Spleen (tissue), 11 donors: Measurements from ENCODE around the gene OR1F1. TPM values are rescaled to one million over a fixed set of nuclear protein-coding genes. Genes with fewer than 3 reads are reported as not detected.
"Not testable (repeated sequence)": the region's sequence is repeated elsewhere in the genome, so short reads cannot be mapped to it uniquely, and the experiment has no call there.

Experiments used
- DNase-seq: peaks from one replicate; pipeline ENCODE4 v3.0.0-alpha.2; 2020
- H3K27ac ChIP-seq, 8 donors: fragments of 200-600 bp; sonication (generic) in 7 of 8; 1 replicate in 4 of 8; 2 replicates in 4 of 8; pipeline versions ENCODE4 v1.5.0 to v1.8.0; 2016 to 2021; ENCODE audit warnings: inconsistent platforms in 4 of 8, mild to moderate bottlenecking in 4 of 8, moderate library complexity in 1 of 8
- H3K27me3 ChIP-seq, 7 donors: fragments of 200-600 bp; sonication (generic) in 6 of 7; replicated peaks in 1 of 7; 1 replicate in 4 of 7; 2 replicates in 3 of 7; pipeline versions ENCODE4 v1.5.0 to v1.8.0; 2016 to 2021; ENCODE audit warnings: inconsistent platforms in 3 of 7, mild to moderate bottlenecking in 1 of 7
- H3K36me3 ChIP-seq, 6 donors: fragments of 200-600 bp; sonication (generic) in 5 of 6; 1 replicate in 4 of 6; 2 replicates in 2 of 6; pipeline versions ENCODE4 v1.5.0 to v1.8.0; 2016 to 2021; ENCODE audit warnings: inconsistent platforms in 2 of 6
- H3K4me1 ChIP-seq, 6 donors: fragments of 200-600 bp; sonication (generic) in 5 of 6; 1 replicate in 3 of 6; 2 replicates in 3 of 6; pipeline versions ENCODE4 v1.5.0 to v1.8.0; 2016 to 2021; ENCODE audit warnings: inconsistent platforms in 3 of 6
- H3K4me3 ChIP-seq, 8 donors: fragments of 200-600 bp; sonication (generic) in 7 of 8; 1 replicate in 4 of 8; 2 replicates in 4 of 8; pipeline versions ENCODE4 v1.5.0 to v1.8.0; 2016 to 2021; ENCODE audit warnings: inconsistent platforms in 4 of 8, mild to moderate bottlenecking in 4 of 8, moderate library complexity in 2 of 8
- H3K9me3 ChIP-seq, 8 donors: fragments of 200-600 bp; sonication (generic) in 7 of 8; 1 replicate in 4 of 8; 2 replicates in 4 of 8; pipeline versions ENCODE4 v1.5.0 to v1.8.0; 2016 to 2021; ENCODE audit warnings: inconsistent platforms in 4 of 8
- CTCF ChIP-seq, 11 experiments: fragments of 200-600 bp in 7 of 11; fragments of 450-650 bp in 4 of 11; sonication (generic) in 4 of 11; IDR thresholded peaks in 8 of 11; conservative IDR thresholded peaks in 3 of 11; 1 replicate in 7 of 11; 2 replicates in 4 of 11; pipeline versions ENCODE4 v1.4.0 to v1.8.0; 2016 to 2021; ENCODE audit warnings: antibody characterized with exemption in 11 of 11, inconsistent platforms in 4 of 11, mild to moderate bottlenecking in 1 of 11
- POLR2A ChIP-seq, 3 donors: fragments of 450-650 bp; IDR thresholded peaks; one replicate each; pipeline ENCODE4 v1.5.1; 2017; ENCODE audit warnings: antibody characterized with exemption in 3 of 3, mild to moderate bottlenecking in 1 of 3
- POLR2AphosphoS5 ChIP-seq, 3 donors: sonication (generic); formaldehyde crosslinking; IDR thresholded peaks; one replicate each; pipeline ENCODE4 v1.5.1; 2017; ENCODE audit warnings: antibody characterized with exemption in 3 of 3
- WGBS, 5 donors: extraction: QIAGEN DNeasy Blood & Tissue Kit in 3 of 5; methylation state at CpG; one replicate each; pipeline versions ENCODE4 v1.1.5 to v1.1.7; 2013 to 2018; 5-methylcytosine and 5-hydroxymethylcytosine counted together
- intact Hi-C: fragments of 100-400 bp; cut with DNase I; formaldehyde crosslinking; loops from one replicate; pipeline ENCODE4 v1.15.0; 2023; ENCODE audit warnings: low total_unique reads
- polyA plus RNA-seq, 3 donors: library from polyadenylated mRNA; stranded (reverse); fragments of 200-250 nt; gene quantifications; one replicate each; pipeline ENCODE4 v1.2.1, GENCODE V29; 2013
- total RNA-seq, 7 donors: library from RNA; depleted of rRNA in 3 of 7; stranded (reverse); fragments of >200 nt in 3 of 7; fragmentation: NEBNext Ultra II Directional in 4 of 7; extraction: Animal tissue kit (Norgen Biotek cat#: 25700) in 4 of 7; gene quantifications; one replicate each; pipeline versions ENCODE4 v1.1.0 to v1.2.1, GENCODE V29; 2016 to 2021
- donor health status: healthy with polysubstance abuse.
- donor health status: DM: no; HTN: no; CAD: no; lungs with moderate emphysema.
- donor health status: DM: no; HTN: no; CAD: no.
- donor health status: Bipolar disorder and iron deficiency.
- donor health status: healthy.
- donor health status: DM: no; HTN: no; CAD: no.
- donor health status: DM: yes; HTN: yes; CAD: no.

OR1F1 gene
- total and polyA plus RNA-seq, 10 donors, result not detected

GRCh38 chr16:3164121-3164991 is 23.6 kb upstream of the OR1F1 start:
- TF ChIP-seq POLR2A (IDR thresholded peaks at IDR 0.05) (no peak), CTCF (IDR thresholded peaks at IDR 0.05 in 8 of 11, conservative IDR thresholded peaks at IDR 0.05 in 3 of 11) (no peak)
- 86 to 91% (median 87%) methylated on average over 34 to 37 of the region's 37 CpGs for WGBS, 5 donors
- Histone ChIP-seq H3K4me3 (no peak overlapping the region), H3K9me3 (no peaks in the 10 kb centered on the region), H3K36me3 (no peaks in the 10 kb centered on the region), H3K4me1 (peaks cover 0 to 31% (median 17%) of the 10 kb centered on the region in 6 donors), H3K27me3 (peaks cover 0 to 36% (median 13%) of the 10 kb centered on the region in 7 donors), H3K27ac (no peak overlapping the region)
- DNase-seq, result peak; percentile 63
- intact Hi-C loops, result loop anchor here (10.0 kb wide), 1 partner anchor 110 kb away; no protein-coding TSS in a partner anchor

- Histone ChIP-seq H3K27ac (peak overlapping the region in 7 of 8 donors; percentile 42 to 78 (median 63)), H3K36me3 (no peaks in the 10 kb centered on the region), H3K27me3 (peaks cover 5 to 40% (median 22%) of the 10 kb centered on the region in 7 donors), H3K4me1 (peaks cover under 1 to 25% (median 11%) of the 10 kb centered on the region in 6 donors), H3K9me3 (no peaks in the 10 kb centered on the region), H3K4me3 (peak overlapping the region in 3 of 8 donors; percentile 6 to 58 (median 28))
- intact Hi-C loops, result loop anchor here (10.0 kb wide), 1 partner anchor 110 kb away; no protein-coding TSS in a partner anchor
- 80 to 91% (median 87%) methylated on average over 12 of the region's 12 CpGs for WGBS, 5 donors
- TF ChIP-seq CTCF (IDR thresholded peaks at IDR 0.05 in 8 of 11, conservative IDR thresholded peaks at IDR 0.05 in 3 of 11) (no peak), POLR2AphosphoS5 (IDR thresholded peaks at IDR 0.05) (no peak), POLR2A (IDR thresholded peaks at IDR 0.05) (no peak)
- DNase-seq, result peak; percentile 29
Observed at GRCh38 chr16:3165111-3165822, 22.7 kb upstream of the OR1F1 start.

GRCh38 chr16:3166505-3166886 is 21.5 kb upstream of the OR1F1 start:
- no peak for DNase-seq
- H3K36me3 ChIP-seq, result no peaks in the 10 kb centered on the region
- H3K27ac ChIP-seq, result no peak overlapping the region
- intact Hi-C loops, result loop anchor here (10.0 kb wide), 1 partner anchor 112 kb away; no protein-coding TSS in a partner anchor
- peaks cover 7 to 45% (median 35%) of the 10 kb centered on the region in 7 donors for H3K27me3 ChIP-seq
- peaks cover 13 to 34% (median 21%) of the 10 kb centered on the region in 6 donors for H3K4me1 ChIP-seq
- WGBS, 5 donors, result 20 to 41% (median 38%) methylated on average over 1 of the region's 1 CpG
- no peak overlapping the region for H3K4me3 ChIP-seq
- H3K9me3 ChIP-seq, result no peaks in the 10 kb centered on the region
- TF ChIP-seq POLR2A (IDR thresholded peaks at IDR 0.05) (no peak), CTCF (IDR thresholded peaks at IDR 0.05 in 8 of 11, conservative IDR thresholded peaks at IDR 0.05 in 3 of 11) (no peak), POLR2AphosphoS5 (IDR thresholded peaks at IDR 0.05) (no peak)

- WGBS, 5 donors, result 86 to 92% (median 88%) methylated on average over 7 of the region's 7 CpGs
- H3K36me3 ChIP-seq, H3K4me3 ChIP-seq, H3K9me3 ChIP-seq, H3K27ac ChIP-seq, DNase-seq: not testable (repeated sequence)
- Histone ChIP-seq H3K4me1 (peaks cover 20 to 43% (median 32%) of the 10 kb centered on the region in 6 donors), H3K27me3 (peaks cover 13 to 65% (median 57%) of the 10 kb centered on the region in 7 donors)
- intact Hi-C loops, result loop anchor here (10.0 kb wide), 1 partner anchor 114 kb away; no protein-coding TSS in a partner anchor
Observed at GRCh38 chr16:3168729-3169128, 19.3 kb upstream of the OR1F1 start.
